GM12878 (cell line): ENCODE results near the gene LEKR1. TPM values are rescaled to one million over a fixed set of nuclear protein-coding genes. Genes with fewer than 3 reads are reported as not detected.
A peak's percentile ranks its signal among the peaks of the same experiment; 100 is the strongest.

Experiments used
- ATAC-seq: fragments of 200-7000 bp; cut with Tn5 transposase; 3 replicates; pipeline ENCODE4 v1.9.1; 2020; ENCODE audit warnings: mild to moderate bottlenecking, moderate library complexity
- BruUV-seq: library from RNA; stranded (reverse); fragments of 400-500 nt; replicated peaks from 2 replicates; lab custom pipeline; 2021; lab: Mats Ljungman, UMichigan
- CTCF ChIA-PET: fragments of 300-600 bp; sonication (Branson Sonifier 250); formaldehyde crosslinking; extraction: SDS; loops from one replicate; lab custom pipeline; 2021; ENCODE audit warnings: inconsistent platforms; lab: Yijun Ruan, JAX
- POLR2A ChIA-PET: fragments of 350-600 bp; formaldehyde crosslinking; extraction: SDS; loops from one replicate; lab custom pipeline; 2021; ENCODE audit warnings: inconsistent platforms; lab: Charles Lee
- RAD21 ChIA-PET: fragments of 300-600 bp; sonication (Branson Sonifier 250); formaldehyde crosslinking; loops from one replicate; lab custom pipeline; 2023; ENCODE audit warnings: antibody characterized with exemption; ENCODE audit not compliant: unreplicated experiment; lab: Charles Lee
- SMC1A ChIA-PET: fragments of 300-600 bp; sonication (Branson Sonifier 250); formaldehyde crosslinking; loops from one replicate; lab custom pipeline; 2023; ENCODE audit not compliant: unreplicated experiment, uncharacterized antibody; lab: Charles Lee
- DNase-seq: peaks from one replicate; pipeline ENCODE4 v3.0.0-alpha.2; 2011; ENCODE audit warnings: low read depth, low spot score
- FAIRE-seq: peaks from 3 replicates; lab custom pipeline; 2011; peaks lifted over from hg19 to GRCh38; lab: Jason Lieb, UNC
- H2AFZ ChIP-seq: 2 replicates; pipeline ENCODE4 v1.6.0; 2011; ENCODE audit warnings: low read depth, low read length, control low read depth; ENCODE audit not compliant: control insufficient read depth
- H3K27ac ChIP-seq: 2 replicates; pipeline ENCODE4 v1.5.1; 2011; ENCODE audit warnings: control low read depth; ENCODE audit not compliant: control insufficient read depth, insufficient read depth
- H3K27me3 ChIP-seq, 2 experiments: replicated peaks in 1 of 2; 2 replicates each; pipeline versions ENCODE4 v1.6.0 to v1.6.1; 2011; ENCODE audit warnings: low read length in 1 of 2; ENCODE audit not compliant: control insufficient read depth in 2 of 2, insufficient read depth in 2 of 2
- H3K36me3 ChIP-seq, 2 experiments: 2 replicates each; pipeline ENCODE4 v1.5.1; 2011; ENCODE audit warnings: low read length in 1 of 2; ENCODE audit not compliant: control insufficient read depth in 2 of 2, insufficient read depth in 2 of 2
- H3K4me1 ChIP-seq: 2 replicates; pipeline ENCODE4 v1.6.1; 2011; ENCODE audit warnings: mild to moderate bottlenecking, low read length, moderate library complexity, mixed read lengths; ENCODE audit not compliant: control insufficient read depth, insufficient read depth
- H3K4me2 ChIP-seq: 2 replicates; pipeline ENCODE4 v1.6.0; 2011; ENCODE audit warnings: control low read depth; ENCODE audit not compliant: control insufficient read depth, insufficient read depth
- H3K4me3 ChIP-seq: fragments of 200-600 bp; sonication (generic); 2 replicates; pipeline ENCODE4 v1.5.1; 2016
- H3K79me2 ChIP-seq: 2 replicates; pipeline ENCODE4 v1.6.0; 2011; ENCODE audit warnings: low read length; ENCODE audit not compliant: control insufficient read depth, insufficient read depth
- H3K9ac ChIP-seq: 2 replicates; pipeline ENCODE4 v1.8.0; 2011; ENCODE audit warnings: low read length, control low read depth, mixed read lengths; ENCODE audit not compliant: control insufficient read depth, insufficient read depth
- H3K9me3 ChIP-seq: replicated peaks from 3 replicates; pipeline ENCODE4 v1.5.1; 2011; ENCODE audit warnings: mild to moderate bottlenecking, low read length; ENCODE audit not compliant: control insufficient read depth, insufficient read depth
- H4K20me1 ChIP-seq: 2 replicates; pipeline ENCODE4 v1.6.0; 2011; ENCODE audit not compliant: control insufficient read depth, insufficient read depth
- EZH2 ChIP-seq: IDR thresholded peaks from 2 replicates; pipeline ENCODE4 v1.6.1; 2012; ENCODE audit warnings: low read depth, mild to moderate bottlenecking, control low read depth, inconsistent platforms, low read length, borderline replicate concordance; ENCODE audit not compliant: control insufficient read depth
- IKZF2 ChIP-seq, 2 experiments: fragments of 450-650 bp; IDR thresholded peaks; 2 replicates each; pipeline ENCODE4 v1.6.1; 2017; ENCODE audit warnings: mild to moderate bottlenecking in 2 of 2, moderate library complexity in 2 of 2
- MEF2A ChIP-seq: IDR thresholded peaks from 2 replicates; pipeline ENCODE4 v1.6.1; 2011; ENCODE audit warnings: low read depth, mild to moderate bottlenecking, low read length, moderate library complexity; ENCODE audit not compliant: insufficient read depth
- ZNF24 ChIP-seq: fragments of 450-650 bp; IDR thresholded peaks from 2 replicates; pipeline ENCODE4 v1.6.1; 2017; ENCODE audit warnings: antibody characterized with exemption, mild to moderate bottlenecking
- WGBS: methylation state at CpG from one replicate; pipeline ENCODE4 v1.1.6; 2016; ENCODE audit warnings: low lambda C conversion rate; ENCODE audit not compliant: insufficient replicate concordance, insufficient coverage; ENCODE audit errors: missing lambda C conversion rate; 5-methylcytosine and 5-hydroxymethylcytosine counted together
- in situ Hi-C: fragments of 300-500 bp; cut with MboI; formaldehyde crosslinking; loops from 9 replicates; pipeline ENCODE4 v1.14.3; 2018; ENCODE audit warnings: mixed read lengths
- intact Hi-C: fragments of 100-400 bp; cut with micrococcal nuclease; formaldehyde crosslinking; loops from one replicate; pipeline ENCODE4 v1.14.2; 2022; ENCODE audit not compliant: unreplicated experiment
- polyA plus RNA-seq, 11 experiments: library from polyadenylated mRNA; depleted of rRNA in 4 of 11; unstranded in 6 of 11; stranded (reverse) in 5 of 11; fragments of >200 nt; fragmentation: Nextera tagmentation in 4 of 11; fragmentation: Illumina TruSeq in 1 of 11; extraction: Ambion mirVana in 4 of 11; extraction: Trizol in 1 of 11; gene quantifications; 1 replicate in 1 of 11; 2 replicates in 10 of 11; pipeline versions ENCODE4 v1.2.1 to v1.2.3, GENCODE V29; 2011 to 2016; ENCODE audit warnings: inconsistent platforms in 2 of 11, missing spikeins in 2 of 11, low read depth in 1 of 11
- total RNA-seq, 4 experiments: library from RNA; depleted of rRNA in 3 of 4; stranded (reverse); fragments of >200 nt in 3 of 4; fragmentation: Illumina TruSeq in 1 of 4; extraction: Trizol in 1 of 4; gene quantifications; 2 replicates each; pipeline versions ENCODE4 v1.2.1 to v1.2.3, GENCODE V29; 2013 to 2021

The LEKR1 gene
- total and polyA plus RNA-seq, 10 of the 15 experiments (the other 5 are each of a cell fraction or from before 2014, with no cell fraction given) = 0.48 to 3.2 (median 1.3) TPM

GRCh38 chr3:157083824-157084223 lies 257.7 kb downstream of the LEKR1 start:
- H3K4me2 ChIP-seq = no peak overlapping the region
- ChIA-PET POLR2A (interaction anchor here (1.0 to 1.4 kb wide), 2 partner anchors 9 to 408 kb away, joined by 3 to 4 read pairs; no protein-coding TSS in a partner anchor), SMC1A (interaction anchor here (1.3 to 12.1 kb wide), 8 partner anchors 13 to 634 kb away, joined by 3 to 234 read pairs (median 12); partner anchors contain the start of genes SSR3 and TIPARP), RAD21 (interaction anchor here (1.0 to 8.7 kb wide), 6 partner anchors 14 to 408 kb away, joined by 3 to 80 read pairs (median 12); partner anchors contain the start of gene TIPARP), CTCF (interaction anchor here (0.7 to 50.9 kb wide), 11 partner anchors 9 to 574 kb away, joined by 3 to 939 read pairs (median 10); partner anchors contain the start of gene TIPARP)
- FAIRE-seq (no peak), DNase-seq (no peak), ATAC-seq (no peak)
- no peaks in the 10 kb centered on the region for H3K9me3 ChIP-seq
- H3K27ac ChIP-seq = no peak overlapping the region
- intact Hi-C loops = loop anchor here (5.0 kb wide), 3 partner anchors 127 to 532 kb away; no protein-coding TSS in a partner anchor
- in situ Hi-C loops = loop anchor here (5.0 kb wide), 3 partner anchors 257 to 537 kb away; partner anchors contain the start of gene LEKR1
- no peak overlapping the region for H3K4me3 ChIP-seq
- peaks cover 21% of the 10 kb centered on the region for H3K4me1 ChIP-seq
- H3K79me2 ChIP-seq = no peaks in the 10 kb centered on the region
- TF ChIP-seq EZH2 (no peak), ZNF24 (peak; percentile 91)
- H3K36me3 ChIP-seq = no peaks in the 10 kb centered on the region
- no TSS peak for BruUV-seq
- H3K9ac ChIP-seq = no peak overlapping the region
- H2AFZ ChIP-seq = no peak overlapping the region
- H3K27me3 ChIP-seq = no peaks in the 10 kb centered on the region
- WGBS = 96% methylated on average over 1 of the region's 1 CpG
- no peaks in the 10 kb centered on the region for H4K20me1 ChIP-seq

- intact Hi-C loops = no loop called here
- H3K4me2 ChIP-seq = no peak overlapping the region; the same call in 1 of the 2 replicates
- H3K27ac ChIP-seq = no peak overlapping the region
- 34% methylated on average over 6 of the region's 6 CpGs for WGBS
- FAIRE-seq (no peak), DNase-seq (no peak), ATAC-seq (no peak)
- peak overlapping the region; percentile 21 for H2AFZ ChIP-seq
- CTCF ChIA-PET = interaction anchor here (0.6 to 50.9 kb wide), 11 partner anchors 8 to 532 kb away, joined by 3 to 939 read pairs (median 3); partner anchors contain the start of genes SSR3 and TIPARP
- H3K79me2 ChIP-seq = peaks cover 5% of the 10 kb centered on the region
- no peak overlapping the region for H3K4me3 ChIP-seq
- POLR2A ChIA-PET = interaction anchor here (0.5 to 1.1 kb wide), 6 partner anchors 9 to 410 kb away, joined by 3 to 6 read pairs (median 4); no protein-coding TSS in a partner anchor
- peak in 1 of 2 experiments; percentile 33; a peak in 2 of 4 replicates for TF ChIP-seq IKZF2 (IDR thresholded peaks at IDR 0.05)
- TF ChIP-seq MEF2A = no peak
- no peak overlapping the region for H3K9ac ChIP-seq
- RAD21 ChIA-PET = interaction anchor here (1.0 to 12.0 kb wide), 8 partner anchors 19 to 532 kb away, joined by 3 to 153 read pairs (median 8); no protein-coding TSS in a partner anchor
- SMC1A ChIA-PET = interaction anchor here (0.6 to 12.1 kb wide), 21 partner anchors 9 to 539 kb away, joined by 3 to 234 read pairs (median 6); partner anchors contain the start of gene TIPARP
- H3K4me1 ChIP-seq = peaks cover 40% of the 10 kb centered on the region
- no peaks in the 10 kb centered on the region for H4K20me1 ChIP-seq
- in situ Hi-C loops = no loop called here
- H3K9me3 ChIP-seq = no peaks in the 10 kb centered on the region; the same call in 2 of the 3 replicates
- no peaks in the 10 kb centered on the region for H3K36me3 ChIP-seq
- BruUV-seq = no TSS peak
- H3K27me3 ChIP-seq = no peaks in the 10 kb centered on the region
These were observed 260.1 kb downstream of the LEKR1 start for GRCh38 chr3:157086060-157086750.
